ENCODE data around the gene KIF6. TPM values are rescaled to one million over a fixed set of nuclear protein-coding genes. Genes with fewer than 3 reads are reported as not detected.

The KIF6 gene
- total RNA-seq, 1 experiment from 2014 or later: not detected

- TF ChIP-seq TCF7L2 (IDR thresholded peaks at IDR 0.05; ENCODE audit: low read depth, low read length): no peak
- no peak for TF ChIP-seq CTCF (IDR thresholded peaks at IDR 0.05)
- TF ChIP-seq SIN3A (IDR thresholded peaks at IDR 0.05; ENCODE audit: borderline replicate concordance, insufficient read depth, low read depth, low read length): no peak
- TF ChIP-seq POLR2AphosphoS5 (IDR thresholded peaks at IDR 0.05; ENCODE audit: low read depth, low read length): no peak
- TF ChIP-seq REST (IDR thresholded peaks at IDR 0.05; ENCODE audit: insufficient read depth in 1 of 2, low read depth in 2 of 2, low read length in 1 of 2): no peak
- H3K27ac ChIP-seq (ENCODE audit: low read length): no peak overlapping the region
- H3K9me3 ChIP-seq (ENCODE audit: control insufficient read depth, insufficient read depth, low read depth, low read length): no peaks in the 10 kb centered on the region
- H3K27me3 ChIP-seq (ENCODE audit: control insufficient read depth, insufficient read depth, low read length): no peaks in the 10 kb centered on the region
- no peak for ATAC-seq
- ChIA-PET POLR2A (no interaction called here), CTCF (no interaction called here)
- intact Hi-C loops (cut with micrococcal nuclease; ENCODE audit: unreplicated experiment) (no loop called here), in situ Hi-C loops (cut with HindIII; ENCODE audit: low pct_unique_long_range_greater_than_20kb, low sequenced_read_pairs) (no loop called here)
- no TSS peak for BruUV-seq (replicated peaks)
- H3K4me3 ChIP-seq (ENCODE audit: low read depth in 2 of 2, low read length in 2 of 2): no peak overlapping the region
- no peak for DNase-seq (ENCODE audit: low read depth, low spot score)
- no peaks in the 10 kb centered on the region for H3K36me3 ChIP-seq (ENCODE audit: control insufficient read depth, insufficient read depth, low read length)
- H3K4me1 ChIP-seq (ENCODE audit: control insufficient read depth, insufficient read depth, low read length): no peaks in the 10 kb centered on the region
These were observed 320.9 kb downstream of the KIF6 start for GRCh38 chr6:39404312-39404711.

GRCh38 chr6:39403304-39403703, 321.9 kb downstream of the KIF6 start:
- in situ Hi-C loops (cut with HindIII; ENCODE audit: low pct_unique_long_range_greater_than_20kb, low sequenced_read_pairs): no loop called here
- TF ChIP-seq CTCF (IDR thresholded peaks at IDR 0.05): no peak
- no peak for TF ChIP-seq SIN3A (IDR thresholded peaks at IDR 0.05; ENCODE audit: borderline replicate concordance, insufficient read depth, low read depth, low read length)
- no TSS peak for BruUV-seq (replicated peaks)
- Histone ChIP-seq H3K36me3 (ENCODE audit: control insufficient read depth, insufficient read depth, low read length) (no peaks in the 10 kb centered on the region), H3K4me3 (ENCODE audit: low read depth in 2 of 2, low read length in 2 of 2) (no peak overlapping the region), H3K4me1 (ENCODE audit: control insufficient read depth, insufficient read depth, low read length) (no peaks in the 10 kb centered on the region), H3K9me3 (ENCODE audit: control insufficient read depth, insufficient read depth, low read depth, low read length) (no peaks in the 10 kb centered on the region), H3K27ac (ENCODE audit: low read length) (no peak overlapping the region), H3K27me3 (ENCODE audit: control insufficient read depth, insufficient read depth, low read length) (no peaks in the 10 kb centered on the region; the same call in 1 of the 2 replicates)
- intact Hi-C loops (cut with micrococcal nuclease; ENCODE audit: unreplicated experiment): no loop called here
- CTCF ChIA-PET: no interaction called here
- ATAC-seq (no peak), DNase-seq (ENCODE audit: low read depth, low spot score) (no peak)
- POLR2A ChIA-PET: no interaction called here

Measured in Panc1 (cell line).